ENCODE data around the gene CLTCL1.

DNA sequence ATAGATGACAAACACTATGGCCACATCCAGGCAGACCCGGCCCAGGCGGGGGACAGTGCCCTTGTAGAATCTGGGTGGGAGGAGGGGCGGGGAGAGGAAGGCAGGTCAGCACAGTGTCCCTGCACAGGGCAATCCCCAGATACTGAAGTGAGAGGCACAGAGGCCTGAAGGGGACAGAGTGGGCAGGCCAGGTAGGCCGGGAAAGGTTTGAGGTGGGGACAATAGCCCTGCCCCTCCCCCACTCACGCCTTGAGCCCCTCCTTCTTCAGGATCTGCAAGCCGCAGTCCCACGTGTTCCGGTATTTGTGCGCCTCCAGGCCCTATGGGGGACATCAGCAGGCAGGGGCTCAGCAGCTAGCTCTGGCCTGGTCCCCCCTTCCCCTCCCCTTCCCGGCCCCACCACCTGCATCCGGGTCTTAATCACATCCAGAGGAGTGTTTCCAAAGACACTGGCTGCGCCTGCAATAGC, 115.3 kb downstream of the CLTCL1 start:
- TF ChIP-seq CTCF (IDR thresholded peaks at IDR 0.05), result no peak
- TF ChIP-seq POLR2A (IDR thresholded peaks at IDR 0.05; ENCODE audit: low read depth), result no peak
- no peak for TF ChIP-seq EP300 (IDR thresholded peaks at IDR 0.05)
- no peak for TF ChIP-seq POLR2AphosphoS5 (IDR thresholded peaks at IDR 0.05)
